Measurements from ENCODE around the gene TRMT10C.
A peak's percentile ranks its signal among the peaks of the same experiment; 100 is the strongest.
"Not testable (repeated sequence)": the region's sequence is repeated elsewhere in the genome, so short reads cannot be mapped to it uniquely, and the experiment has no call there.

Gene TRMT10C

DNA sequence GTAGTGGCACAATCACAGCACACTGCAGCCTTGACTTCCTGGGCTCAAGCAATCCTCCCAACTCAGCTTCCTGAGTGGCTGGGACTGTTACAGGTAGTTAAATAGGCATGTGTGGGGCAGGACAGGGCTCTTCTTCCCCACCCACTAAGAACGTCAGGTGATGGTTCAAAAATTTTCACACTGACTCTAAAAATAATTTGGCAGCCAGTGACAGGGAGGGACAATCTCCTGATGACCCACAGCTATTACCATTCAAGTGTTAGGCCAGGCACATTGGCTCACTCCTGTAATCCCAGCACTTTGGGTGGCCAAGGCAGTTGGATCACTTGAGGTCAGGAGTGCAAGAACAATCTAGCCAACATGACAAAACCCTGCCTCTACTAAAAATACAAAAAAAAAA is 12.2 kb upstream of the TRMT10C start:
- DNase-seq = no peak

DNA sequence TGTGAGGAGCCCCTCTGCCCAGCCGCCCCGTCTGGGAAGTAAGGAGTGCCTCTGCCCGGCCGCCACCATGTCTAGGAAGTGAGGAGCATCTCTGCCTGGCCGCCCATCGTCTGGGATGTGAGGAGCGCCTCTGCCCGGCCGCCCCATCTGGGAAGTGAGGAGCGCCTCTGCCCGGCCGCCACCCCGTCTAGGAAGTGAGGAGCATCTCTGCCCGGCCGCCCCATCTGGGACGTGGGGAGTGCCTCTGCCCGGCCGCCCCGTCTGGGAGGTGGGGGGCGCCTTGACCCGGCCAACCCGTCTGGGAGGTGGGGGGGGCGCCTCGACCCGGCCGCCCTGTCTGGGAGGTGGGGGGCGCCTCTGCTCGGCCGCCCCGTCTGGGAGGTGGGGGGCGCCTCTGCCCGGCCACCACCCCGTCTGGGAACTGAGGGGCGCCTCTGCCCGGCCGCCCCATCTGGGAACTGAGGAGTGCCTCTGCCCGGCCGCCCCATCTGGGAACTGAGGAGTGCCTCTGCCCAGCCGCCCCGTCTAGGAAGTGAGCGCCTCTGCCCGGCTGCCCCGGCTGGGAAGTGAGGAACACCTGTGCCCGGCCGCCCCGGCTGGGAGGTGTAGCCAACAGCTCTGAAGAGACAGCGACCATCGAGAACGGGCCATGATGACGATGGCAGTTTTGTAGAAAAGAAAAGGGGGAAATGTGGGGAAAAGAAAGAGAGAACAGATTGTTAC is 10.1 kb upstream of the TRMT10C start:
- not testable (repeated sequence) for DNase-seq

GRCh38 chr3:101553381-101553780 is 8.3 kb upstream of the TRMT10C start:
- not testable (repeated sequence) for DNase-seq

GRCh38 chr3:101556064-101556463 is 5.6 kb upstream of the TRMT10C start:
- DNase-seq = no peak

DNA sequence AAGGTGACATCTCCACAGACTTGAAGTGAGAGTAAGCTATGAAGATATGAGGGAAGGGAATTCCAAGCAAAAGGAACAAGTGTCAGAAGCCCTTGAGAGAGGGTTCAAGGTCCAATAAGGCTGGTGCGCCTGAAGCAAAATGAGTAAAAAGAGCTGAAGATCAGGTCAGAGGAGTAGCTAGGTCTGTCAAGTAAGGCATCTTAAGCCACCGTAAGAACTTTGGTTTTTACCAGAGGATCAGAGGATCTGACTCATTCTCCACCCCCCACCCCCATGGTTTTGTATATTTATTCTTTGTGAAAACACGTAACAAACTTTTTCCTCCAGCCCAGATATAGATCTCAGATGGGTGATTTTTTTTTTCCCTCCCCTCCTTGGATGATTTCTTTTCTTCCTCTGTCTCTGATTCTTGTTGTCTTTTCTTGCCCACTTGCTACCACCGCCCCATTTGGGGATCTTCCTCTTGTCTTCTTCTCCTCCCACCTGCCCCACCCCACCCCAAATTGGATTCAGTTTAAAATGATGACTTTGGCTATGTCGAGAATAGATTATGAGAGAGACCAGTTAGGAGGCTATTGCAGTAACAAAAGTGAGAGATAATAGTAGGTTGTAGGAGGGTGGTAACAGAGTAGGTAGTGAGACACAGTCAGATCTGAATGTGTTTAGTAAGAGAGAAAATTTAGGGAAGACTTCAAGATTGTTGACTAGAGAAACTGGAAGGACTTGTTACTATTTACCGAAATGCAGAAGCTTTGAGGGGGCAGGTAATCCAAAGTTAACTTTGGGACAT is 6.1 kb downstream of the TRMT10C start:
- no peak for DNase-seq

GRCh38 chr3:101571028-101571895 is 9.6 kb downstream of the TRMT10C start:
- no peak for DNase-seq

GRCh38 chr3:101573449-101574387 is 12.1 kb downstream of the TRMT10C start, which contains the start of gene PCNP:
Gene PCNP, plus strand, starts transcription at chr3:101574180. Its CDS starts 36 bp downstream, at chr3:101574216.
- peak; percentile 100 for DNase-seq

DNA sequence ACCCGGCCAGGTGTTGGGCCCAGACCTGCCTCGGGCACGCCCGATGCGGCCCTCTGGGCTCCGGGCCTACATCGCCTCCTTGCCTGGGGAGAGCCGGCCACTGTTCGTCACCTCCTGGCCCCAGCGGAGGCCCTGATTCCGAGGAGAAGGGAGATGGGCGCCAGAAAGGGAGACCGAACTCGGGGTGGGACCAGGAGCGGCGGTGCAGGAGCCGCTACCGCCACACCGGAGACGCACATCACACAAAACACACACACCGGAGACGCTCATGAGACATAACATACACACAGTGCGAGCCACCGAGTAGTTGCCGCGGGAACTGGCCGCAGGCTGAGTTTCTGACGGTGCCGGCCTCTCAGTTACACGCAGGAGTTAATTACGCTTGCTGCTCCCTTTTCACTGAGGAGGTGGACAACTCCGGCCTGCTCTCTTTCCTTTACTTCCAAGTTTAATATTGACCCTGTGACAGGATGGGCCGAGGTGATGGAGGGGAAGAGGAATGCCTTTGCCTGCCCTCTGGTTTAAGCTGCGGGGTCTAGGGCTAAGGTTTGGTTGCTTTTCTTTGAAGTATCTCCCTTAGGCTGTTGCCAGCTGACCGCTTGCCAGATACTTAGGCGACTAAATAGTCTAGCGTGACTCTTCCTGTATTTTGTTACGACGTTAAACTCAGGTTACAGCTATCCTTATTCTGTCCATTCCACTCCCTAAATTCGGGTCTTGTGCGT is 12.9 kb downstream of the TRMT10C start:
- peak; percentile 66 for DNase-seq

DNA sequence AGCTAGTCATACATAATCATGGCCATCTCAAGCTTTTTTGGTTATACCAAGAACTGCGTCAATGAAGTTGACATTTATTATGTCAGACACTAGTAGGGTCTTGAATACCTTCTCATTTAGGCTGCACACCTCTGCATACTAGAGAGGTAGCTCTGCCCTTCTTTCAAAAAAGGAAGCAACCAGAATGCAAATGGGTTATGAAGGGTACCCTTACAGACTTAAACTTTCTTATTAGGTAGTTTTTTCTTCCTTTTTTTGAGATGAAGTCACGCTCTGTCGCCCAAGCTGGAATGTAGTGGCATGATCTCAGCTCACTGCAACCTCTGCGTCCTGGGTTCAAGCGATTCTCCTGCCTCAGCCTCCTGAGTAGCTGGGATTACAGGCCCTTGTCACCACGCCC is 15.6 kb downstream of the TRMT10C start:
- DNase-seq = no peak

DNA sequence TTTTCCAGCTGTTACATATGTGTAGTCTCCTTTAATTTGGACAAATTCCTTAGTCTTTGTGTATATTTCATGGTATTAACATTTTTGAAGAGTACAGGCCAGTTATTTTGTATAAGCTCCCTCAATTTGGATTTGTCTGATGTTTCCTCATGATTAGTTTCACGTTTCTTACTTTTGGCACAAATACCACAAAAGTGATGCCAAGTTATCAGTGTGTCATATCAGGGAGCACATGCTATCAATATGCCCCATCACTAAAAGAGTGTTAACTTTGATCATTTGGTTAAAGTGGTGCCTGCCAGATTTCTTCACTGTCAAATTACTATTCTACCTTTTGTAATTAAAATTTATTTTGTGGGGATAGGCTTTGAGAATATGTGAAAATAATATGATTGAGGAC is 26.9 kb downstream of the TRMT10C start:
- no peak for DNase-seq

DNA sequence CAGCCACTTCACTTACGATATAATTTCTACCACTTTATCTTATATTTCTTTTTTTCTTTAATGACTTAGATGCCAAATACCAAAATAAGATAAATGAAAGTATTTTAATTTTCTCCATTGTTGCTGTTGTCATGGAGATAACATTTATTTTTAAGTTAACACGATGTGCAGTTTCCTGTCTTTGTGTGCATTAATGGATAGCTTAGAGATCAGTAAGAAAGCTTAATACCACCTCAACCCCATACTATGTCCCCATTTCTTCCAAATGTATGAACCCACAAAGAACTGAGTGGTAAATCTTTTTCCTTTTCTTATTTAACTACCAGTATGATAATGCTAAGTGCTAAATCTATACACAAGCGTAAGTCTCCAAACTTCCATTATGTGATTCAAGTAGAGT is 29.4 kb downstream of the TRMT10C start:
- no peak for DNase-seq

DNA sequence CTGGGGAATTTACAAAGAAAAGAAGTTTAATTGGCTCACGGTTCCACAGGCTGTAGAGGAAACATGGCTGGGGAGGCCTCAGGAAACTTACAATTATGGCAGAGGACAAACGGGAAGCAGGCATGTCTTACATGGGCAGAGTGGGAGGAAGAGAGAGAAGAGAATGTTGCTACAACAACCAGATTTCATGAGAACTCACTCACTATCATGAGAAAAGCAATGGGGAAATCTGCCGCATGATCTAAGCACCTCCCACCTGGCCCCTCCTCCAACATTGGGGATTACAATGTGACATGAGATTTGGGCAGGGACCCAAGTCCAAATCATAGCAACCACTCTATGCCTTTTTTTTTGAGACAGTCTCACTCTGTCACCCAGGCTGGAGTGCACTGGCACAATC is 41.1 kb downstream of the TRMT10C start:
- DNase-seq = no peak

GRCh38 chr3:101603184-101603583 is 41.5 kb downstream of the TRMT10C start:
- DNase-seq = no peak

GRCh38 chr3:101605398-101605797 is 43.7 kb downstream of the TRMT10C start:
- DNase-seq = not testable (repeated sequence)

GRCh38 chr3:101611023-101611422 is 49.4 kb downstream of the TRMT10C start:
- DNase-seq = peak; percentile 44

- not testable (repeated sequence) for DNase-seq
Observed at GRCh38 chr3:101613014-101613413, 51.3 kb downstream of the TRMT10C start.

- no peak for DNase-seq
Observed at GRCh38 chr3:101615525-101615924, 53.9 kb downstream of the TRMT10C start.
